HL-60/S4 treated with retinoic acid at 250 ng/mL for 4 days and 3 days (cell line): ENCODE measurements around the gene DLG2.
"Not testable (repeated sequence)": the region's sequence is repeated elsewhere in the genome, so short reads cannot be mapped to it uniquely, and the experiment has no call there.

Experiments
- in situ Hi-C: fragments of 300-500 bp; cut with MboI; formaldehyde crosslinking; loops from 2 replicates; pipeline ENCODE4 v1.7.0; 2022; ENCODE audit warnings: low sequenced_read_pairs

Gene DLG2

DNA sequence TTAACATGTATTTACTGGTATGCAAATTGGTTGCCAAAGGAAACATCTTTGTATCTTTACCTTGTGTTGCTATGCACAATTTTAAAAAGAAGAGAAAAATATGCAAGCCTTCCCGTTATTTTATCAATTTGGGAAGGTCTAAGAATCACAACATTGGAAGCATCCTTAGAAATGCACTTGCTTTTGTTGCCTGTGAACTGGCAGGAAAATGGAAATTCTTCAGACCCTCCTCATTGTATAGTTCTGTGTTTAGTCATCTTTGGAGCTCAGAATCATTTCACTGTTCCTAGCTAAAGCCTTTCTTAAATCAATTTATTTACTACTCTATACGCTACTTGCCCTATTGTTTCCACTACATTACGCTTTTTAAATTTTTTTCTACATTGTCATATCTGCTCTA lies 574.5 kb downstream of the DLG2 start:
- in situ Hi-C loops: no loop called here

DNA sequence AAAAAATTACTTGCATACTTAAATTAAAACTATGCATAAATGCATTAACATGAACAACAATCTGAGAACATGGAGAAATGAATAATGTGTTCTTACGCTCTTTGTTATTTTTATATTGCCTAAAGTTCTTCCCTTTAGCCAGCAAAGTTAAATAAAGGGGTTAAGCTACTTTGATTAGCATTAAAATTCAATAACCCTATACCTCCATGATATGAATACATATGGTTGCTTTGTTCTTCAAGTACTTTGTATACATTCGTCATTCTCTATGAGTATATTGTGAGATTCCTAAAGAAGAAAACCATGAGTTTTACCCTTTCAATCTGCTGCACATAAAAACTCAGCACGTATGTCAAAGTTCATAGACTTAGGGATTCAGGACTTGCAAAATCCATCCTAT lies 578.3 kb downstream of the DLG2 start:
- in situ Hi-C loops: no loop called here

DNA sequence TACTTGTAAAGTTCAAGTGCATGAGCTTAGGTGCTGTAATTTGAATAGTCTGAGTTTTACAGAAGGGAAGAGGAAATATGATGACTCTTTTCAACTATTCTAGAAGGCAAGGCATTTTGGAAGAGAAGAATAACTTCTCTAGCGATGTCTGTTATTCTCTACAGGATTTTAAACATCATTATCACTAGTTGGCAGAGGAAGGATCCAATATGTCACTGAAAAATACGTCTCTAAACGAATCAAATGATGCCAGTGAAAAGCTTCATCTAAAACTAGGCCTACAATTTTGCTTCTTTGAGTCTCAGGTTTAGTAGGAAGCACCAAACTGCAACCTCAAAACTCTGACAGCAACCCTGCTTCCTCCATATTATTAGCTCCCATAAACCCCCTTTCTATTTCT lies 581.4 kb downstream of the DLG2 start:
- in situ Hi-C loops: no loop called here

DNA sequence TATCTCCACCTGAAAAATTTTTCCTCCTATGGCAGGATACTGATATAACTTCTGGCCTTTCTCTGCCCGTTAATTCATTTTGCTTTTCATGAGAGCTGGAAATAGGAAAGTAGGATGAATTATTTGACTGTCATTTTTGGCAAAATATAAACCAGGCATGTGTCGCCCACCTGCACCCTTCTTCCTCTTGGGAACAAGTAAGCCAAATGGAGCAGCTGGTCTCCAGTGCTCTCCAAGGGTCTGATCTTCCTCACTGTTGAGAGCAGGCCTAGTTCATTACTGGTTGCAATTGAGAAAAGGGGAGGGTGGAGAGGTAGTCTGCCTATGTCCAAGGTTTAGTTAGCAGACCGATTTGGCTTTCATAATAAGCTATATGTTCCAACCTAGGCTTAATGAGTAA lies 582.2 kb downstream of the DLG2 start:
- in situ Hi-C loops: no loop called here

DNA sequence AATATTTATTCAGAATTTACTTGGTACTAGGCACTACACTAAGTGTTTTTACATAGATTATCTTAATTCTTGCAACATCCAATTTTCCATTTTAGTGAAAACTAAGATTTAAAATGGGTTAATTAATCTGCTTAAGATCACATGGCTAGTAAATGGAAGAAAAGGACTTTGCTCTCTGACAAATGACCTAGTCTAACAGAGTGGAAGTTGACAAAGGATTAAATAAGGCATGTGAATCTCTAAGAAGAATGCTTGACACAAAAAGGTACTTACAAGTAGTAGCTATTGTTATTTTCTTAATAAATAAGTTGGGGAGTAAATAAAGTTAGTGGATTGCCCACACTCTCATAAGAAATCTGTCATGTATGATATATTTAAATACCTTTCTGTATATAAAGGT lies 584.8 kb downstream of the DLG2 start:
- in situ Hi-C loops: no loop called here

DNA sequence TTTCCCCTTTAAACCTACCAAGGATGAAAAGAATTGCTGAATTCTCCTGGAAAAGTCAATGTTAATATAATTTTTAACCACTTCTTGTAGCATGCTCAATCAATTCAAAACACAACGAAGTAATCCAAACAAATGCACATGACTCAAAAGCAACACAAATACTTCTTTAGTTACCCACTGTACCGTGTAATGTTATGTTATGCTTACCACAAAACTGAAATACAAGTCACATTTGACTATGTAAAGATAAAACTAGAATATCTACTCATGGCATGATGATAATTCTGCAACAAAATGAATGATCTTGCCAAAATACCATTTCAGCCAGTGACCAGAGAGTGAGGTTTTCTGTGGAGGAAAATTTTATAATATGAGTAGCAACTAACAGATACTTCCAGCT lies 587.0 kb downstream of the DLG2 start:
- in situ Hi-C loops: no loop called here

DNA sequence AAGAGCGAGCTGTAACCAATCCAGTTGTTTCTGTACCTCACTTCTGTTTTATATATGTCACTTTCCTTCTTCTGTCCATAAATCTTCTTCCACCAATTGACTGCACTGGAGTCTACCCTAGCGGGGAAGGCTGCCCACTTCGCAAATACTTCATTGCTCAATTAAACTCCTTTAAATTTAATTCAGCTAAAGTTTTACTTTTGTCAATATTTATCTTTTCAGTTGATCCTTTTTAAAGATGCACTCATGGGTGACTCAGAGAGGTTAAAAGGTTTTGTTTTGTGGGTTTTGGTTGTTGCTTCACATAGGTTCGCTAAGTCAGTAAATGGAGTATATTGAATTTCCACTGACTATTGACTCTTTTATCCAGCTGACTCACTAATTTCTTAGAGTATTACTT lies 597.2 kb downstream of the DLG2 start:
- in situ Hi-C loops: no loop called here

DNA sequence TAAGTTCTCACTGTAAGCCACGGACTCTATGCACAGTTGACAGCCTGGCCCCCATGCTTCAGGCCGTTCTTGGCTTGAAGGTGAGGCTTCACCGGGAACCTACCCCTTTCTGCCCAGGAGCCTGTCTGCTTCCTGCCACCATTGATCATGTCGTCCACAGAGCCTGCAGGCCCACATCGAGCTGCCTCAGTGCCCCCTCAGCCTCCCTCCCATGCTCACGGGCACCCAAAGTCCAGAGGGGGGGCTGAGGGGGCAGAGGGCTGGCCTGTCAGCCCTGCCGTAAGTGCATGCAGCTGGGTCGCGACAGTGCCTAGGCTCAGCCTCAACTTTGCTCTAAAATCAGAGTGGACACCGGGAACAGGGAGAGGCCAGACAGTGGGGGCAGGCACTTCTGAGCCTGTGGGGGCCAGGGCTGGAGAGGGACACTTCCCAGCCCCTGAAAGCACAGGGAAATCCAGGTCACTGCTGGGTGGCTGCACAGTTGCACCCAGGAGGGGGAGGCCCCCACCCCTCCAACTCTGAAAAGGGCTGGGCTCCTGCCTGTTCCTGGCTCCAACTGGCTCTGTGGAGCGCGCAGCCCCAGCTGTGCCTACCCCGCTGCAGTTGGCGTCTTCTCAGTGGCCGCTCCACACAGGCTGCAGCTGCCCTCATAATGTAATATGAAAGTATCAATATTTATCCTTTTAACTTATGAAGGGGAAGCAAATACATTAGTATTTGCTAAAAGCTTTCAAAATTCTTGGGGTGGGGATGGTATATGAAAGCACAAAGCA lies 598.6 kb downstream of the DLG2 start:
- in situ Hi-C loops: no loop called here

DNA sequence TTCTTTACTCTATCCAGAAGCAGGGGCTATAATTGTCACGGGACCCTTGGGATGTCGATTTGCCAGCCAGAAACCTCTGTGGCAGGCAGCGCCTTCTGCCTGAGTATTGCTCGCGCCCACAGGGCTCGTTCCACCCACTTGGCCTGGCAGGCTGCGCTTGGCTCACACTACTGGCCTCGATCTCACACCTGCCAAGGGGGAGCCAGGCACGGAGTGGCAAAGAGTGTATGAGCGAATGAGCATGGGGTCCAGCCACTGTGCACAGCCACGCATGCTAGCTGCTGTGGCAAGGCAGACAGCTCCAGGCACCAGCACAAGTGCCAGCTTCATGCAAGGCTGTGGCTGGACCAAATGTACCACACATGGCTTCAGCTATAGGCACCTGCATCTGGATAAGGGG lies 599.8 kb downstream of the DLG2 start:
- in situ Hi-C loops: no loop called here

DNA sequence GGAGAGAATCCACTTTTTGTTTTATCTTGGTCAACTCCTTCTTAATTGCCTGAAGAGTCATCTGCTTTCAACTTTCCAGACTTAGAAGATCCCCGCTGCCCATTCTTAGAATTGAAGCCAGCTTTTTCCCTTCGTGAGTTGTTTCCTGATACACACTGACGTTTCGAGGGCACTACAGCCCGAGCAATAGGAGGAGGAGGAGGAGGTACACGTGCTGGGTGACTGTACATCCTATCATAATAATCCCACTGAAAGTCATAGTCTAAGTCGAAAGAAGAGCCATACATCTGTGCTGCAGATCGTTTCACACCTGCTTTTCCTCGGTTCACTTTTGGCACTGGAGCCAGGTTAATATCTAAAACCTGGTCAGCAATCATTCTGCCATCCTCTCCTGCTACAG lies 606.1 kb downstream of the DLG2 start:
- in situ Hi-C loops: no loop called here

DNA sequence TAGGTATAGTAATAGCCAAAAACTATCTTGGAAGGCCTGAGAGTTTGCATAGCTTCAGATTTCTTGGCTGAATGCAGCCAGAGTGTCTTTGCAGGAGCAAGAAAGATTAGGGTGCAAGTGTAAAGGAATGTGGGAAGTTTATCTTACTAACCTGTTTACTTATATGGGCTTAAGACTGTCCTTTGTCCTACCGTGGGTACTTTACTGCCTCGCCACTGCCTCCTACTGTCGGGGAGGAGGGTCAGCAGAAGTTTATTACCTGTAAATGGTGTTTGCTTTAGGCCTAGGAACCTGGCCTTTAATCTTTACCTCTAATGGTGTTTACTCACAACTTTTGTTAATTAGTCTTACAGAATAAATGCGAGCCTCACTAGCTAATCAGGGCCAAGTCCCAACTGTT lies 633.8 kb downstream of the DLG2 start:
- in situ Hi-C loops: no loop called here

DNA sequence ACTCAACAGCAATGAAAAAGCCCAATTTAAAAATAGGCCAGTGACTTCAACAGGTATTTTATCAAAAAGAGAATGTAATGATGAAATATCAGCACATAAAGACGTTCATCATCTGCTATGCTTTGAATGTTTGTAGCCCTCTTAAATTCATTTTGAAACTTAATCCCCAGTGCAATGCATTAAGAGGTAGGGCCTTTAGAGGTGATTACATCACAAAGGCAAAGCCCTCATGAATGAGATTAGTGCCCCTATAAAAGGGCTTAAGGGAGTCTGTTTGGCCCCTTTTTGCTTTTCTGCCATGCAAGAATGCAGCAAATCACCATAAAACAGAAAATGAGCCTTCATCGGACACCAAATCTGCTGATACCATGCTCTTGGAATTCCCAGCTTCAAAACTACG lies 637.0 kb downstream of the DLG2 start:
- in situ Hi-C loops: no loop called here

DNA sequence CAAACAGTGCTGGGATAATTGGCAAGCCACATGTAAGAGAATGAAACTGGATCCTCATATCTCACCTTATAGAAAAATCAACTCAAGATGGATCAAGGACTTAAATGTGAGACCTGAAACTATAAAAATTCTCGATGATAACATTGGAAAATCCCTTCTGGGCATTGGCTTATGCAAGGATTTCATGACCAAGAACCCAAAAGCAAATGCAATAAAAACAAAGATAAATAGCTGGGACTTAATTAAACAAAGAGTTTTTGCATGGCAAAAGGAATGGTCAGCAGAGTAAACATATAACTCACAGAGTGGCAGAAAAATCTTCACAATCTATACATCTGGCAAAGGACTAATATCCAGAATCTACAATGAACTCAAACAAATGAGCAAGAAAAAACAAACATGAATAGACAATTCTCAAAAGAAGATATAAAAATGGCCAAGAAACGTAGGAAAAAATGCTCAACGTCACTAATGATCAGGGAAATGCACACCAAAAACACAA lies 639.4 kb downstream of the DLG2 start:
- in situ Hi-C loops: not testable (repeated sequence)

DNA sequence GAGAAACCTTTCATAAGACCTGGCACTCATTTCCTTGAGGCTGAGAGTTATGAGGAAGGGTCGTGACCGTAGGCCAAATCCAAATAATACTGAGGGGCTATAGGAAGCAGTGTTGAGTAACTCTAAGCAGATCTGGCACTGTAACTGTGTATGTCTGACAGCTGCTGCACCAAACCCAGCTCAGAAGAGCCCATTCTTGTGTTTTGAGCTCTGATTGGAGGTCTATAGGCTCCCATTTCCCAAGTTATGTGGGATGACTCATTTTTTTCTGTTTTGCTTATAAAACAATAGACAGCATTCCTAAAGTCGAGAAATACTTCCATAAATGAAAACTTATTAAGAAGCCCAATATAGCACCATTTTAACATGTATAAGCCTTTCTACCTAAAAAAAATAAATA lies 645.8 kb downstream of the DLG2 start:
- in situ Hi-C loops: no loop called here

DNA sequence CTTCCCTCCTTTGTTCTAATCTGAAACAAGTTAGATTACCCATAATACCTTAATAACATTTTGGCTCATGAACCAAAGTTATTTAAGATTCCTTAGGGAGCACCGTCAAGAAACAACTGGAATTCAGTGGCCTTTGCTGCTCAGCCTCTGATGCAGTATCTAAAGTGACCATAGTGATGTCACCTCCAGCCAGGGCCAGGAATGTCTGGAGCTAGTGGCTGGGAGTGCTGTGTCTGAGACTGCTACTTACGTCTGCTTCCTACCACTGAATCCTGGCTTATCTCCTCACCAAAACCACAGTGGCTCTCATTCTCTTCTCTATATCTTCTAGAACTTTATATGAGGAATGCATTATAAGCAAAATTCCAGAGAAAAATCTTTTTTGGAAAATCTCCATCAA lies 658.0 kb downstream of the DLG2 start:
- in situ Hi-C loops: no loop called here

DNA sequence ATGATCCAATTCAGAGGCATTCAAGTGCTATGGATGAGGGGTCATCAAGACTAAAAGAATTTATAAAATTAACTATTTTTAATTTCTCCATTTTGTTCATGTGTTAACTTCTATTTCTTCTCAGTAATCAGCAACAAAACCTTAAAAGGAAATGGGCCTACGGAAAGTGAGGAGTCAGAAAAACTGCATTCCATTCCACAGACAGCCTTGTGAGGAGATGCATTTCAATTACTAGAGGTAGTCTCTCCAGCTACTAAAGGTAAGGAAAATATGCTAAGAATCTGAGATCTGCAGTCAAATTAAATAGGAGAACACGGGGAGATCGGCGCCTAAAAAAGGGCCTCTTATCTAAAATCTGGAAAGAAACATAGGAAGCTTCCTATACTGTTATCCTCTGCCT lies 661.7 kb downstream of the DLG2 start:
- in situ Hi-C loops: no loop called here

DNA sequence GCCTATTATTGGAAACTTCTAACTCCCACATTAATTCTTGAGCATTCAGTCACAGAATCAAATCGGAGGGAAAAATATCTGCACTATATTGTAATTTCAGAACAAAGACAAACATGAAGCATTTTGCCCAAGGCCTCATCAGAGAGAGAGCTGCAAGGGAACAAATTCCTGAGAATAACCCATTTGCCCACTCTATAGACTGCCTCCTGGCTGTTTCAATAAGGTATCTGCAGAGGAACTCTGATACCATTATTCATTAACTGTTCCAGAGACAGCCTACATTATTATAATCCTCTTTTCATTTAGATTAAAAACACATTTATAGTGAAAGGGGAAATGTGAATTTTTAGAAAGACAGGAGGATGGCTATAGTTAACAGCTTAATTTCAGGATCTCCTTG lies 663.9 kb downstream of the DLG2 start:
- in situ Hi-C loops: no loop called here

DNA sequence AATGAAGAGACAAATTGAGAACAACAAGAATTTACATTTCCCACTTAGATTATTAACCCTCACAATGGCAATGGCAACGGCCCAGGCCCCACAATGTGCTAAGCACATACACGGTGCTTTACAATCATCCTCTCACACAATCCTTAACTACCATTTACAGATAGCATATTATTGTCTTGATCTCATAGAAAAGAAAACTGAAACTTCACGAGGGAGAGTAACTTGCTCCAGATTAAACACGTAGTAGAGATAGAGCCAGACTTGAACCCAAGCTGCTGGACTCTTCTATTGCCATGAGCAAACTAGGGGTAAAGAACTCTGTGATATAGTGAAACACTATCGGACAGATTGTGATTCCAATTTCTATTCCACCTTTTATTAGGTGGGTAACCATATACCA lies 665.1 kb downstream of the DLG2 start:
- in situ Hi-C loops: no loop called here

DNA sequence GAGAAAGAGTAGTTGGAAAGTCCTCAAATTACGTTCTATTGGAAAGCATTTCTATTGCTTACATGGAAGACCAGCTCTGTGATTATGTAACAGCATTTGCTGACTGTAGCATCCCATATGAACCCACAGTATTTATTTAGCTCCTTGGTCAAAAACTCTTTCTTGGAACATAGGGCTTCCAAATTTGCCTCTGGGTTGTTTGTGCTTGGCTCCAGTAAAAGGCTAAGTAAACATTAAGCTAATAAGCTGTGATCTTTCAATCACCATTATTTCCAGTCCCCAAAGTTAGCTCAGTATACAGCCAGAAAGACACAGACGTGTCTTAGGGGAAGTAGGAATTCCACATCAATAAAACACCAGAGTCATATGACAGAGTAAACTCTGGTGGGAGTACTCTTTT lies 668.8 kb downstream of the DLG2 start:
- in situ Hi-C loops: no loop called here

DNA sequence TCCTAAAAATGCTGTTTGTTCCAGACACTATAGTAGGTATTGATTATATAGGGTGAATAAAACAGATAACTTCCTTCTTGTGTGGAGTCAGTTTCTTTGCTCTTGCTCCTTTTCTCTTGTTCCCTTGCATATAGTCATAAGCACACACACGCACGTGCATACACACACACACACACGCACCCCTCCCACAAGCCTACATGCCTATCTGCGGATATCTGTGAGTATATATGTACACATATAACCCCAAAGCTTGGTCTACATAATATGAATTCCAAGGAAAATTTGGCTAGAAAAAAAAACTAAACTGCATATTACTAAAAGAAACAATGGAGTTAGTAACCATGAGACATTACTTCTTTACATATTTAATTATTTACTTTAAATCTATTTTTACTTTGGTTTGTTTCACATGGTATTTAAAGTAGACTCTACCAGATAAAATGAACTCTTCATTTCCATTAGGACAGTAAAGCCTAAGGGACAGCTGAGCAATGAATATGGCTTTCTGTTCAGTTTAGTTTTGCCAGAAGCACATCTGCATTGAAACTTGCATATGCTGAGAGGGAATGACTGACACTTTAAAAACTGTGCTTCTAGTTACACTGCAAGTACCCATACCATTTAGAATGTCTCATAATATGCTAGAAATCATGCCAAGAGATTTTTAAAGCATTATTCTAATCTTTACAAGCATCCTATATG lies 676.4 kb downstream of the DLG2 start:
- in situ Hi-C loops: no loop called here

DNA sequence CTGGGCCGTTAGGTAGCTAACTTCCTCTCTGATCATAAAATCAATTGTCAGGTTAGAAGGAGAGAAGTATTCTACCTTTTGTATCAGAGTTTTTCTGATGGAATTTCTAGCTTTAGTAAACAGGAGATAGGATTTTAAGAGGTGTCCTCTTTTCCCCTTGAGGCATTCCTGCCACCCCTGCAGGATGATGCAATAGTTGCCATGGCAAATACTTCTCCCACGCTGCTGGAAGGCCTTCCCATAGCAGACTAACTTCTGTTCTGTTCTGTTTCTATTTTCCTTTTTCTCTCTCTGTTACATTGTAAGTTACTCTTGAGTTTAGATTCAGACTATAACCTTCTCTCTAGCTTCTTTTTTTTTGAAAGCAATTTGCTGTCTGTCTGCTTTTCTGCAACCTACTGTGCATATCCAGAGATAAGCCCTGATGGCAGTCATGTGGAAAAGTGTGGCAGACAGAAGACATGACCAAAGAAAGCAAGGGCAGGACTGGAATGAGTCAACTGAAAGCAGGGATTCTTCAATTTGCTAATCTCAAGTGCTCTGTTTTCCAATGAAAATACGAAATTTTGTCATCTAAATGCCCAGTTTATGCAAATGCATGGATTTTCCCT lies 679.1 kb downstream of the DLG2 start:
- in situ Hi-C loops: no loop called here

DNA sequence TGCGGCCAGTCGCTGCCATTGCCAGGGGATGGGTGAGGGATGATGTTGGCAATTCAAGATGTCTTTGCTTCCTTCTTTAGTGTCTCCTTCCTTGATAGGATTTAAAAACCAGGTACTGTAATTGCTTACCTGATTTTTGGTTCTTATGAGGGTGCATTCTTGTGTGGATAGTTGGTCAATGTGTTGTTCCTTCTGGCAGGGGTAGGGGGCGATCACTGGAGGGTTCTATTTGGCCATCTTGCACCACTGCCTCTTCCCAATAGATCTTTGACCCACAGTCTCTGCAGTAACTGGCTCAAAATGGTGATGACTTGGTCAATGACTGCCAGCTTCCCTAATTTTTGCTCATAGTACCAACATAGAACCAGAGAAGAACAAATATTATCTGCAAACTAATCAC lies 680.1 kb downstream of the DLG2 start:
- in situ Hi-C loops: no loop called here
